Fibroblast of villous mesenchyme (primary cell): ENCODE results near the gene FAM227B. TPM values are rescaled to one million over a fixed set of nuclear protein-coding genes. Genes with fewer than 3 reads are reported as not detected.

ENCODE experiments used
- DNase-seq: peaks from one replicate; pipeline ENCODE4 v3.0.0-alpha.2; 2010; ENCODE audit warnings: low read depth
- H3K4me3 ChIP-seq: 2 replicates; pipeline ENCODE4 v1.5.1; 2011; ENCODE audit warnings: low read depth, mild to moderate bottlenecking, low read length
- CTCF ChIP-seq: IDR thresholded peaks from 2 replicates; pipeline ENCODE4 v1.5.1; 2012; ENCODE audit warnings: low read depth, mild to moderate bottlenecking, low read length; ENCODE audit not compliant: insufficient read depth
- total RNA-seq: library from RNA; depleted of rRNA; stranded (reverse); fragments of >200 nt; gene quantifications from 2 replicates; pipeline ENCODE4 v1.2.3, GENCODE V29; 2012

The FAM227B gene
- total RNA-seq, 1 donor = 4.3 TPM

- no peak for DNase-seq
- TF ChIP-seq CTCF = no peak
- no peak overlapping the region for H3K4me3 ChIP-seq
Observed at GRCh38 chr15:49649987-49650386, 29.4 kb upstream of the FAM227B start.

GRCh38 chr15:49646891-49647290, 26.3 kb upstream of the FAM227B start:
- no peak overlapping the region for H3K4me3 ChIP-seq
- no peak for DNase-seq
- no peak for TF ChIP-seq CTCF

- peak; percentile 31 for DNase-seq
- TF ChIP-seq CTCF = no peak
- H3K4me3 ChIP-seq = no peak overlapping the region
Observed at GRCh38 chr15:49645941-49646340, 25.3 kb upstream of the FAM227B start.

GRCh38 chr15:49645277-49645676, 24.7 kb upstream of the FAM227B start:
- DNase-seq = no peak

GRCh38 chr15:49644364-49644794, 23.8 kb upstream of the FAM227B start:
- no peak for TF ChIP-seq CTCF
- H3K4me3 ChIP-seq = no peak overlapping the region
- peak; percentile 37 for DNase-seq

More at GRCh38 chr15:49645277-49645676, 24.7 kb upstream of the FAM227B start:
- H3K4me3 ChIP-seq = no peak overlapping the region
- TF ChIP-seq CTCF = no peak

- TF ChIP-seq CTCF = no peak
- no peak for DNase-seq
- no peak overlapping the region for H3K4me3 ChIP-seq
Observed at GRCh38 chr15:49637857-49638256, 17.2 kb upstream of the FAM227B start.

- no peak overlapping the region for H3K4me3 ChIP-seq
- TF ChIP-seq CTCF = no peak
- DNase-seq = peak; percentile 38
Observed at GRCh38 chr15:49628379-49628778, 7.8 kb upstream of the FAM227B start.
